Ascending aorta (tissue), 2 donors: ENCODE results near the gene BBOF1. TPM values are rescaled to one million over a fixed set of nuclear protein-coding genes. Genes with fewer than 3 reads are reported as not detected.
A peak's percentile ranks its signal among the peaks of the same experiment; 100 is the strongest.
"Not testable (repeated sequence)": the region's sequence is repeated elsewhere in the genome, so short reads cannot be mapped to it uniquely, and the experiment has no call there.

Experiments
- DNase-seq, 2 donors: peaks; one replicate each; pipeline ENCODE4 v3.0.0-alpha.2; 2019; ENCODE audit warnings: low spot score in 2 of 2
- H3K27ac ChIP-seq, 2 donors: fragments of 200-600 bp; sonication (generic); one replicate each; pipeline ENCODE4 v1.5.1; 2016 to 2017; ENCODE audit warnings: mild to moderate bottlenecking in 1 of 2
- H3K27me3 ChIP-seq: fragments of 200-600 bp; sonication (generic); one replicate; pipeline ENCODE4 v1.5.1; 2017
- H3K36me3 ChIP-seq, 2 donors: fragments of 200-600 bp; sonication (generic); one replicate each; pipeline ENCODE4 v1.5.1; 2016
- H3K4me1 ChIP-seq, 2 donors: fragments of 200-600 bp; sonication (generic); one replicate each; pipeline ENCODE4 v1.5.1; 2016 to 2017; ENCODE audit warnings: mild to moderate bottlenecking in 1 of 2
- H3K4me3 ChIP-seq, 2 donors: fragments of 200-600 bp; sonication (generic); one replicate each; pipeline ENCODE4 v1.5.1; 2016 to 2017; ENCODE audit warnings: mild to moderate bottlenecking in 1 of 2
- H3K9me3 ChIP-seq, 2 donors: fragments of 200-600 bp; sonication (generic); one replicate each; pipeline ENCODE4 v1.5.1; 2016
- intact Hi-C: fragments of 100-400 bp; cut with DNase I; formaldehyde crosslinking; loops from one replicate; pipeline ENCODE4 v1.15.1; 2023
- total RNA-seq: library from RNA; depleted of rRNA; stranded (reverse); fragments of >200 nt; gene quantifications from one replicate; pipeline ENCODE4 v1.1.0, GENCODE V29; 2016
- TF ChIP-seq, protein P1 (sequence below), 3 experiments: fragments of 200-600 bp in 2 of 3; fragments of 450-650 bp in 1 of 3; sonication (generic) in 2 of 3; IDR thresholded peaks; one replicate each; pipeline ENCODE4 v1.5.1; 2016 to 2019; ENCODE audit warnings: antibody characterized with exemption in 3 of 3, mild to moderate bottlenecking in 1 of 3, moderate library complexity in 1 of 3

The BBOF1 gene
- total RNA-seq, 1 donor from 2014 or later: 16.2 TPM

- intact Hi-C loops: no loop called here
- TF ChIP-seq, protein P1, sequence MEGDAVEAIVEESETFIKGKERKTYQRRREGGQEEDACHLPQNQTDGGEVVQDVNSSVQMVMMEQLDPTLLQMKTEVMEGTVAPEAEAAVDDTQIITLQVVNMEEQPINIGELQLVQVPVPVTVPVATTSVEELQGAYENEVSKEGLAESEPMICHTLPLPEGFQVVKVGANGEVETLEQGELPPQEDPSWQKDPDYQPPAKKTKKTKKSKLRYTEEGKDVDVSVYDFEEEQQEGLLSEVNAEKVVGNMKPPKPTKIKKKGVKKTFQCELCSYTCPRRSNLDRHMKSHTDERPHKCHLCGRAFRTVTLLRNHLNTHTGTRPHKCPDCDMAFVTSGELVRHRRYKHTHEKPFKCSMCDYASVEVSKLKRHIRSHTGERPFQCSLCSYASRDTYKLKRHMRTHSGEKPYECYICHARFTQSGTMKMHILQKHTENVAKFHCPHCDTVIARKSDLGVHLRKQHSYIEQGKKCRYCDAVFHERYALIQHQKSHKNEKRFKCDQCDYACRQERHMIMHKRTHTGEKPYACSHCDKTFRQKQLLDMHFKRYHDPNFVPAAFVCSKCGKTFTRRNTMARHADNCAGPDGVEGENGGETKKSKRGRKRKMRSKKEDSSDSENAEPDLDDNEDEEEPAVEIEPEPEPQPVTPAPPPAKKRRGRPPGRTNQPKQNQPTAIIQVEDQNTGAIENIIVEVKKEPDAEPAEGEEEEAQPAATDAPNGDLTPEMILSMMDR (IDR thresholded peaks at IDR 0.05): no peak
- H3K4me1 ChIP-seq: peaks cover 0 to 3% of the 10 kb centered on the region in 2 donors
Observed at GRCh38 chr14:74109369-74109768, 90.2 kb downstream of the BBOF1 start.

GRCh38 chr14:74111395-74112216 lies 92.5 kb downstream of the BBOF1 start:
- H3K27ac ChIP-seq, H3K9me3 ChIP-seq, H3K27me3 ChIP-seq, H3K36me3 ChIP-seq, DNase-seq, H3K4me3 ChIP-seq, H3K4me1 ChIP-seq: not testable (repeated sequence)
- TF ChIP-seq, protein P1 (IDR thresholded peaks at IDR 0.05): peak in 2 of 3 experiments; percentile 41 to 64
- intact Hi-C loops: loop anchor here (2.0 kb wide), 1 partner anchor 139 kb away; no protein-coding TSS in a partner anchor

More at GRCh38 chr14:74109369-74109768, 90.2 kb downstream of the BBOF1 start:
- H3K9me3 ChIP-seq: no peaks in the 10 kb centered on the region
- H3K4me3 ChIP-seq: no peak overlapping the region
- no peaks in the 10 kb centered on the region for H3K27me3 ChIP-seq
- no peak for DNase-seq
- H3K27ac ChIP-seq: peak overlapping the region in 1 of 2 donors; percentile 31
- peaks cover 6 to 13% of the 10 kb centered on the region in 2 donors for H3K36me3 ChIP-seq

Other genes starting within 250 kb of the BBOF1 start
- gene PTGR2, start 167.5 kb upstream of the BBOF1 start, total RNA-seq: 2.3 TPM
- gene ZNF410, start 132.5 kb upstream of the BBOF1 start, total RNA-seq: 33.6 TPM
- 0.53 TPM for gene FAM161B, start 69.3 kb upstream of the BBOF1 start, total RNA-seq
- 6.7 TPM for gene COQ6, start 69.0 kb upstream of the BBOF1 start, total RNA-seq
- gene ENTPD5, start 61 bp upstream of the BBOF1 start, total RNA-seq: 2.6 TPM
- 4.9 TPM for gene ALDH6A1, start 65.1 kb downstream of the BBOF1 start, total RNA-seq
- gene LIN52, start 65.6 kb downstream of the BBOF1 start, total RNA-seq: 1.1 TPM
- gene VSX2, start 220.1 kb downstream of the BBOF1 start, total RNA-seq: not detected